Measurements from ENCODE around the gene RDH16. TPM values are rescaled to one million over a fixed set of nuclear protein-coding genes. Genes with fewer than 3 reads are reported as not detected.

Gene RDH16
- total RNA-seq, 2 donors from 2014 or later: 0.16 to 0.44 TPM

DNA sequence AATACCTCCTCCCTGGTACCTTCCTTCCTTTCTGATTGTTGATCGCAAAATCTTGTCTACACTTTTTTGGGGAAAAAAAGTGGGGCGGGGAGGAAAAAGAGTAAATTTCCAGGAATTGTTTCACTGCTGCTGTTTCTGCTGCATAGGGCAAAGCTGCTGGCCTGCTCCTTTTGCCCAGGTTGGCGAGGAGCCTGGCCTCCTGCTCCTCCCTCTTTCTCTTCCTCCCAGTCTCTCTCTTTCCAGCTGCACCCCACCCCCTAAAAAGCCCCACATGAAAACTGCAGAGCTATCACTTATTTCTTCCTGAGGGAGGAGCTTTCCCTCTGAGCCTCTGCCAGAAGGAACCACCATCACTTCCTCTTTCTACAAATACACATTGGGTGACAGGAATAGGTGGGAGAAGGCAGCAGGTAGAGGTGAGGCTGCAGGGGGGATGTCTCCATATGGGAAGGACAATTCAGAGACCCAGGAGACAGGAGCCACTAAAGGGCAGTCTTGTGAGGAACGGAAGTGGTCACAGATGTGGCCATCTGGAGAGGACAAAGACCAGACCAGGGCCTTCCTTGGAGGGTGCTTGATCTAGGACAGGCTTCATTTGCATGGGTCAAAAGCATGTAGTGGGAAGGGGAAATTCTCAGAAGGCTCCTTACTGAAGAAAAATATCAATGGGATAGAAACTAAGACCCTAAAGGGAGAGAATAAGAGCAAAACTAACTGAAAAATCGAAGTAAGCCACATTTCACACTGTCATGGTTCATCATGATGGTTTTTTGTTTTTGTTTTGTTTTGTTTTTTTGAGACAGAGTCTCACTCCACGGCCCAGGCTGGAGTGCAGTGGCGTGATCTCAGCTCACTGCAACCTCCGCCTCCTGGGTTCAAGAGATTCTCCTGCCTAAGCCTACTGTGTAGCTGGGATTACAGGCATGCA, 34.2 kb upstream of the RDH16 start:
- no peaks in the 10 kb centered on the region for H3K36me3 ChIP-seq
- intact Hi-C loops (cut with DNase I): no loop called here
- H3K4me1 ChIP-seq: no peaks in the 10 kb centered on the region
- H3K9me3 ChIP-seq: no peaks in the 10 kb centered on the region
- H3K27ac ChIP-seq: peak overlapping the region; percentile 33
- H3K27me3 ChIP-seq: no peaks in the 10 kb centered on the region
- DNase-seq: peak; percentile 50
- H3K4me3 ChIP-seq: no peak overlapping the region
- TF ChIP-seq, protein P1, sequence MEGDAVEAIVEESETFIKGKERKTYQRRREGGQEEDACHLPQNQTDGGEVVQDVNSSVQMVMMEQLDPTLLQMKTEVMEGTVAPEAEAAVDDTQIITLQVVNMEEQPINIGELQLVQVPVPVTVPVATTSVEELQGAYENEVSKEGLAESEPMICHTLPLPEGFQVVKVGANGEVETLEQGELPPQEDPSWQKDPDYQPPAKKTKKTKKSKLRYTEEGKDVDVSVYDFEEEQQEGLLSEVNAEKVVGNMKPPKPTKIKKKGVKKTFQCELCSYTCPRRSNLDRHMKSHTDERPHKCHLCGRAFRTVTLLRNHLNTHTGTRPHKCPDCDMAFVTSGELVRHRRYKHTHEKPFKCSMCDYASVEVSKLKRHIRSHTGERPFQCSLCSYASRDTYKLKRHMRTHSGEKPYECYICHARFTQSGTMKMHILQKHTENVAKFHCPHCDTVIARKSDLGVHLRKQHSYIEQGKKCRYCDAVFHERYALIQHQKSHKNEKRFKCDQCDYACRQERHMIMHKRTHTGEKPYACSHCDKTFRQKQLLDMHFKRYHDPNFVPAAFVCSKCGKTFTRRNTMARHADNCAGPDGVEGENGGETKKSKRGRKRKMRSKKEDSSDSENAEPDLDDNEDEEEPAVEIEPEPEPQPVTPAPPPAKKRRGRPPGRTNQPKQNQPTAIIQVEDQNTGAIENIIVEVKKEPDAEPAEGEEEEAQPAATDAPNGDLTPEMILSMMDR (IDR thresholded peaks at IDR 0.05): no peak
- H3K9ac ChIP-seq (ENCODE audit: low read depth in 2 of 2, low read length in 2 of 2): no peak overlapping the region

DNA sequence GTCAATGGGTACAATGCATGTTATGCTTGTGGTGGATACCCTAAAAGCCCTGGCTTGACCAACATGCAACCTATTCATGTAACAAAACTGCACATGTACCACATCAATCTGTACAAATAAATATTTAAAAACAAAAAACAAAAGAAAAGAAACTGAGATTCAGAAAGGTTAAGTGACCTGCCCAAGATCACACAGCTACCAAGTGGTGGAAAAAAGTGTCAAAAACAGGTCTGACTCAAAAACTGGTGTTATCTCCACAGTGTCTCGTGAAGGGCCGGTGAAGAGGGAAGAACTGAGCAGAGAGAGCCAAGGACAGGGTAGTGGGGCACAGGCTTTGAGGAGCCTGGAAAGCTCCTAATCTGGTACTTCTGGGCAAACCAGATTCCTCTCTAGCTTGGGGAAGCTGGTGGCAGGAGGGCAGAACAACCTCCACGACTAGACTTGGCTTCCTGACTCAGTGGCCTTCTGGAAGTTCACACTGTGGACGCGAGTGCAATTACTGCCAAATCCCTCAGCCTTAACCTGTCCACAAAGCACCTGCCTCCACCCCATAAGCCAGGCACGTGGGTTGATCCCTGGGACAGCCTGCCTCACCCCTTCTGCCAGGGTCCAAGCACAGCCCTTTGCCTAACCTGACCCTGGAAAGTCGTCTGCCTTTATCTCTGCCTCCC, 33.4 kb upstream of the RDH16 start:
- intact Hi-C loops (cut with DNase I): no loop called here
- Histone ChIP-seq H3K4me3 (no peak overlapping the region), H3K36me3 (no peaks in the 10 kb centered on the region), H3K9me3 (no peaks in the 10 kb centered on the region), H3K9ac (ENCODE audit: low read depth in 2 of 2, low read length in 2 of 2) (no peak overlapping the region), H3K27ac (peak overlapping the region; percentile 33), H3K27me3 (no peaks in the 10 kb centered on the region), H3K4me1 (no peaks in the 10 kb centered on the region)
- TF ChIP-seq, protein P1 (IDR thresholded peaks at IDR 0.05): no peak
- DNase-seq: peak; percentile 22

DNA sequence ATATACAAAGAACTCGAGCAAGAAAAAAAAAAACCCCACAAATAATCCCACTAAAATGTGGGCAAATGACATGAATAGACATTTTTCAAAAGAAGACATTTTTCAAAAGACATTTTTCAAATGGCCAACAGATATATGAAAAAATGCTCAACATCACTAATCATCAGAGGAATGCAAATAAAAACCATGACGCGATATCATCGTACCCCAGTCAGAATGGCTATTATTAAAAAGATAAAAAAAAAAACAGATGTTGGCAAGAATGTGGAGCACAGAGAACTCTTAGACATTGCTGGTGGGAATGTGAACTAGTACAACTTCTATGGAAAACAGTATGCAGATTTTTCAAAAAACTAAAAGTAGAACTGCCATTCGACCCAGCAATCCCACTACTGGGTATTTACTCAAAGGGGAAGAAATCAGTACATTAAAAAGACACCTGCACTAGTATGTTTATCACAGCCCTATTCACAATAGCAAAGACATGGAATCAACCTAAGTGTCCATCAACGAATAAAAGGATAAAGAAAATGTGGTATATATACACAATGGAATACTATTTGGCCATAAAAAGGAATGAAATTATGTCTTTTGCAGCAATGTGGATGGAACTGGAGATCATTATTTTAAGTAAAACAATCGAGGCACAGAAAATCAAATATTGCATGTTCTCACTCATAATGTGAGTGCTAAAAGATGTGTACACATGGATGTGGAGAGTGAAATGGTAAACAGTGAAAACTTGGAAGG, 32.6 kb upstream of the RDH16 start:
- TF ChIP-seq, protein P1 (IDR thresholded peaks at IDR 0.05): no peak

DNA sequence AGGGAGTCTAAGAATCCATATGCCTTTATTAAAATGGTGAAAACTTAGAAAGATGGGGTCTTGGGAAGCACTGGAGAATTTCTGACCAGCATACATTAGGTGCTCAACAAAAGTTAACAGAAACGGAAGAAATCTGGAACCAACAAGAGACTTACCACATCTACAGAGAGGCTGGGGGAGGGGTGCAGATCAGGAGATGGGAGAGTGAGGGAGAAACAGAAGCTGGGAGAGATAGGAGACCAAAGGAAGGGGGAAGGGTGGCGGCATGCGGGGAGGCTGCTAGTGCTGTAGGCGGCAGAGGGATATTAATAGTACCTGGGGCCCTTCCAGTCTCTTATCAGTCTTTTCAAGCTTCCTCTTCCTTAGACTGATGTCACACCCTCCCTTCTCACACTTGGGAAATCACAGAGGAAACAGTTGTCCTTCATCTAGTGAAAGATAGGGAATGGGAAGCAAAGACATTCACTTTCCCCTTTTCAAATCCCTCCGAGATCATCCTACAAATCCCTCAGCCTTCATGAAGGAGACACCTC, 30.9 kb upstream of the RDH16 start:
- H3K36me3 ChIP-seq: no peaks in the 10 kb centered on the region
- no peaks in the 10 kb centered on the region for H3K9me3 ChIP-seq
- TF ChIP-seq, protein P1 (IDR thresholded peaks at IDR 0.05): no peak
- no peak overlapping the region for H3K27ac ChIP-seq
- no peak overlapping the region for H3K4me3 ChIP-seq
- intact Hi-C loops (cut with DNase I): no loop called here
- no peak for DNase-seq
- H3K27me3 ChIP-seq: no peaks in the 10 kb centered on the region
- H3K4me1 ChIP-seq: no peaks in the 10 kb centered on the region
- no peak overlapping the region for H3K9ac ChIP-seq (ENCODE audit: low read depth in 2 of 2, low read length in 2 of 2)

More for the DNA sequence above, 32.6 kb upstream of the RDH16 start:
- Histone ChIP-seq H3K9ac (ENCODE audit: low read depth in 2 of 2, low read length in 2 of 2) (no peak overlapping the region), H3K4me1 (no peaks in the 10 kb centered on the region), H3K27me3 (no peaks in the 10 kb centered on the region), H3K9me3 (no peaks in the 10 kb centered on the region), H3K36me3 (no peaks in the 10 kb centered on the region), H3K27ac (no peak overlapping the region), H3K4me3 (no peak overlapping the region)
- intact Hi-C loops (cut with DNase I): no loop called here
- no peak for DNase-seq

DNA sequence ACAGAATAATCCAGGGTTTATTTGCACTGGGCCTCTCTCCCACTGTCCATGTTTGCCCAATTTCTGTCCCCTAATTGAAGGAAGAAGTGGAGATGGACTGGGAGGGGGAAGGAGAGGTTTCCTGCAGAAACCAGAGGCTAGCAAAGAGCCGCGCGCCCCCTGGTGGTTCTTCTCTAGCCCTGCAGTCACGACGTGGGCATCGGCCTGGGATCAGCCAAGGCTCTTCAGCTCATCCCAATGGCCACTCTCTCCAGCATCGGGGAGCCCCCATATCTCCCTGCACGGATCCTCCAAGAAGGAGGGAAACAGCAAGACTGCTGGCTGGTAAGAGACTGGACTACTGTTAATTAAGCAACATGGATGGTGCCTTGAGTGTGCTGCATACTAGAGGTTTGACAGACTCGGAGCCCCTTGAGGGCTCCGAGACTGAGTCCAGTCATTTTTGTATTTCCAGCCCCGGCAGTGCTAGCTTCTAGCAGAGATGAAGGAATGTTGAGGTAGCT, 30.2 kb upstream of the RDH16 start:
- TF ChIP-seq, protein P1 (IDR thresholded peaks at IDR 0.05): peak; percentile 90
- intact Hi-C loops (cut with DNase I): loop anchor here (2.0 kb wide), 2 partner anchors 147 to 229 kb away; no protein-coding TSS in a partner anchor
- H3K27me3 ChIP-seq: no peaks in the 10 kb centered on the region
- peak; percentile 82 for DNase-seq
- H3K9me3 ChIP-seq: no peaks in the 10 kb centered on the region
- H3K36me3 ChIP-seq: no peaks in the 10 kb centered on the region
- H3K4me1 ChIP-seq: no peaks in the 10 kb centered on the region
- no peak overlapping the region for H3K27ac ChIP-seq
- no peak overlapping the region for H3K4me3 ChIP-seq
- H3K9ac ChIP-seq (ENCODE audit: low read depth in 2 of 2, low read length in 2 of 2): no peak overlapping the region
